Endometrial microvascular endothelial cells (primary cell): Measurements from ENCODE around the gene FARS2. TPM values are rescaled to one million over a fixed set of nuclear protein-coding genes. Genes with fewer than 3 reads are reported as not detected.
"Not testable (repeated sequence)": the region's sequence is repeated elsewhere in the genome, so short reads cannot be mapped to it uniquely, and the experiment has no call there.

Experiments used
- in situ Hi-C: cut with HindIII; loops from 2 replicates; pipeline ENCODE4 v1.10.0; 2017; ENCODE audit warnings: low sequenced_read_pairs, low pct_unique_long_range_greater_than_20kb; ENCODE audit errors: inconsistent ontology term
- total RNA-seq: library from RNA; depleted of rRNA; stranded (reverse); fragments of >200 nt; gene quantifications from one replicate; pipeline ENCODE4 v1.2.3, GENCODE V29; 2015; ENCODE audit errors: inconsistent ontology term

FARS2 gene
- total RNA-seq, 1 donor from 2014 or later, result 18.2 TPM

DNA sequence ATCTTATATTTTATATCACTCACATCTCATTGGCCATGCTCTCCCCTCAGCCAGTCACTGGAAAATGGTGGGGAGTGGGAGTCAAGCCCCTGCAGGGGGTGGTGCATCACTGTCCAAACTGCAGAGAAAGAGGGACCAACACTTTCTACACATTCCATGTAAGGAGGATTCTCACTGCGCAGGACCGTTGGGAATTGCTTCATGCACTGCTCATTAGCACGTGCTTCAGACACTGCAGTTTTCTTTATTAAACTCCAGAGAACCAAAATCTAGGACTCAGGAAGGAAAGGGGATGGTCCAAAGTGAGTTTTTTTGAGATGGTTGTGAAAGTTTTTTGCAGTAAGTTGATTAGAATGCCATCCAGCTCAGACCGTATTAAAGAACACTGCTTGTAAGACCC lies 269.8 kb downstream of the FARS2 start:
- in situ Hi-C loops, result no loop called here

DNA sequence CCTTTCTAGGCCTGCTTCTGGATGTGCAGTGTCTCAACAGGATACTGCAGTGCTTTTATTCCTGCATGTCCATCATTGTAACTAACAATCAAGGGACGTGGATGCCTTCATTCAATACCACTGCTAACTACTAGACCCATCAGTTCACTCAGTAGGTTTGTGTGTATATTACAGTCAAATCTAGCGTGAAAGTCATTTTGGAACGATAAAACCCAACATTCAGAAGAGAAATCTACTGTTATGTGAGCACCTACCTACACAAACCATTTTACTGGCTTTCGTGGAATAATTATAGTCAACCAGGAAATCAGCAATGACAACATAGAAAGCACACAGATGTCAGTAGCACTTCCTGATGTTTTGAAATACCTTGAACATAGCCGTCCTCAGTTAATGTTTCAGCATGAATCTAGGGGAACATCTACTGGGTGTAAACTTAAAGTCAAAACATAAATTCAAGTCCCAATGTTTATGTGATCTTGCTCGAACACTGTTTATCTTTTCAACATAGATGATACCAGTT lies 270.6 kb downstream of the FARS2 start:
- in situ Hi-C loops, result no loop called here

DNA sequence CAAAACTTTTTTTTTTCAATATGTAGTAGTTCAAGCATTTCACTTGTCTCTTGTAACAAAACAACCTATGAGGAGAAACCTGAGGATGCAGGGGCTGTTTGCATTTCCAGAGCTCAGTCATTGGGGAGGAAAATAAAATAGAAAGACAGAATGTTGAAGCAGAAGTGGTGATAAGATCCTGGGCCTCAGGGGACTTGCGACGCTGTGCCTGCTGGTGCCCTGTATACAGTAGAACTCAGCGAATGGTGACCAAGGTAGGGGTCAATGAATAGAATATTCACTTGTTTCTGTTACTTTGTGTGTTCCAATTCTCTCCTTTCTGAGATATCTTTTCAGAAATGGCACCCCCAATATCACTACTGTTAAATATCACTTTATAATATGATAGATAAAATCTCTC lies 271.6 kb downstream of the FARS2 start:
- in situ Hi-C loops, result no loop called here

DNA sequence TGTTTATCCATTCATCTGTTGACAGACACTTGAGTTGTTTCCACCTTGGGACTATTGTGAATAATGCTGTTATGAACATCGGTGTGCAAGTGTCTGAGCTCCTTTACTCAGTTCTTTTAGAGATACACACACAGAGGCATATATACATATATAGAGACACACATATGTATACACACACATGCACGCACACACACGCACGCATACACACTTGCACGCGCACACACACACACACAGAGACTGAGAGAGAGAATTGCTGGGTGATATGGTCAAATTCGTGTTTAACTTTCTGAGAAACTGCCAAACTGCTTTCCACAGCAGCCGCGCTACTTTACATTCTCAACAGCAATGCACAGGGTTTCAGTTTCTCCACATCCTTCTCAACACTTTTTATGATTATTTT lies 273.3 kb downstream of the FARS2 start:
- in situ Hi-C loops, result no loop called here

DNA sequence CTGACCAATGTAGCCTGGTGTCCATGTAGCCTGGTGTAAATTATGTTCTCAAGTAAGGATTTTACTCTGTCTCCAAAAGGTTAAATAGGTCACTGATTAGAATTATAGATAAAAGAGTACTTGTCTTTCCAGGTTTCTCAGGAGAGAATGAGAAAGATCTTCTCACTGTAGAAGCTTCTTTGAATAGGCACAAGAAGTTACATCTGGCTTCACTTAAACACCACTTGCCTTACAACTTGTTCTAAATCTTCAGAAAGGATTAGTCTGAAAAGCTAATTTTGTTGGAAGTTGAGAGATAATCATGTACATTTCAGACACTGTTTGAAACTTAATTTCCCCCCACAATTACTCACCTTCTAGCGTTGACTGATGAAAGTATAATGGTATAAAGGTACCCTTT lies 275.3 kb downstream of the FARS2 start:
- in situ Hi-C loops, result no loop called here

DNA sequence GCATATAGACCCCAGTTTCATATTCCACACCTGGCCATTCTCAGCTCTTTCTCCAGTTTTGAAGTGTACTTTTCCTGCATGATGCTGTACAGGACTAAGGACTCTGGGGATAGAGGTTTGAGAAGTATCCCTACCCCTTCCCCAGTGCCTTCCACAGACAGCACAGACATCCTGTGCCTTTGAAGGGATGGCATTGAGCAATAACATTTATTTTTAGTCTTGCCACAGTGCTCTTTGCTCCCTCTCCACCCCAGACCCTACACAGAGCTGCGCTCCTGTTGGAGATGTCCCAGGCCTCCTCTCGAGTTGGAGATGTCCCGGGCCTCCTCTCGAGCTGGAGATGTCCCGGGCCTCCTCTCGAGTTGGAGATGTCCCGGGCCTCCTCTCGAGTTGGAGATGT lies 275.8 kb downstream of the FARS2 start:
- in situ Hi-C loops, result no loop called here

DNA sequence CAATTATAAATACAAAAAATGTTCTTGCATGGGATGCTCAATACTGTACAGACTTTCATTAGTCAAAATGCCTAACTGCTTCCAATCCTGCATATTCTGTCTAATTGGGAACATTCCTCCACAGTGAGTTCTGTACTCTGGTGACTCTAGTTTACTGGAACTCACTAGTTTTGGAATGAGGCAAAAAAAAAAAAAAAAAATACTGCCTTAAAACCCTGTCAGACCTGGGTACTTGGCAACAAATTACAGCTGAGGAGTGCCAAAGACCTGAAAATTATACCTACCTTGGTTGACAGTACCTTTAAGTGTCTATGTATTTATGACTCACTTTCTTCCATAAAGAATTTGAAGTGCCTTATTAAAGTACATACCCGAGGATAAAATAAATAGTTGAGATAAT lies 276.7 kb downstream of the FARS2 start:
- in situ Hi-C loops, result no loop called here

DNA sequence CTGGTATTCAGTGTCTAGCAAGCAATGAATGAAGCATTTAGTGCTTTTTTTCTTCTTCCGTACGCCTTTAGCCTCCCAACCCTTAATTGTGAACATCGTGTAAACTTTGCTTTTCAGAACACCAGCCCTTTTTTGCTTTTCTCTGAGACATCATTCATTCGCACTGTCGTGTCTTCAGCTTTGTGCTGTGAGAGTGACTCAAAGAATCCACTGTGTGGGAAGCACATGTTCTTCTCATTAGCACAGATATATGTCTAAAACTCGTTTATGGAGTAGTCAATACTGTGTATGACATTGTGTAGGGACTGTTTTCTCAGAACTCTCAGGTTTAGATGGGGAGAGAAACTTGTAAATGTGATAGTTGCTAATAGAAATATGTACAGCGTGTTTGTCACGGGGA lies 279.1 kb downstream of the FARS2 start:
- in situ Hi-C loops, result no loop called here

DNA sequence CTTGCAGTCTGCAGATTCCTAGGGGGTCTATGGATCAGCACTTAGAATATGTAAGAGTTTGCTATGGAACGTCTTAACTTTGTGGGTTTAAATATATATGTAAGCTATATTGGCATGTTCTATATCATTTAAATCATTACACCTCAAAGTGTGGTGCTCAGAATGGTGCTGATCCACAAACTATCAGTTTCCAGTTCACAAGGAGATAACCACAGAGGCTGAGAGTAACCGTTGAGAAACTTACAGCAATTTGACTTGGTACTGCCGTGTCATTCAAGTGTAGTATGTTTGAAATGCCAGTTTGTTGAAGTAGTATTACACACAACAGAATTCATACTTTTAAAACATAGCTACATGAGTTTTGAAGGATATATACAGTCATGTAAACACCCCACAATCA lies 279.7 kb downstream of the FARS2 start:
- in situ Hi-C loops, result no loop called here

DNA sequence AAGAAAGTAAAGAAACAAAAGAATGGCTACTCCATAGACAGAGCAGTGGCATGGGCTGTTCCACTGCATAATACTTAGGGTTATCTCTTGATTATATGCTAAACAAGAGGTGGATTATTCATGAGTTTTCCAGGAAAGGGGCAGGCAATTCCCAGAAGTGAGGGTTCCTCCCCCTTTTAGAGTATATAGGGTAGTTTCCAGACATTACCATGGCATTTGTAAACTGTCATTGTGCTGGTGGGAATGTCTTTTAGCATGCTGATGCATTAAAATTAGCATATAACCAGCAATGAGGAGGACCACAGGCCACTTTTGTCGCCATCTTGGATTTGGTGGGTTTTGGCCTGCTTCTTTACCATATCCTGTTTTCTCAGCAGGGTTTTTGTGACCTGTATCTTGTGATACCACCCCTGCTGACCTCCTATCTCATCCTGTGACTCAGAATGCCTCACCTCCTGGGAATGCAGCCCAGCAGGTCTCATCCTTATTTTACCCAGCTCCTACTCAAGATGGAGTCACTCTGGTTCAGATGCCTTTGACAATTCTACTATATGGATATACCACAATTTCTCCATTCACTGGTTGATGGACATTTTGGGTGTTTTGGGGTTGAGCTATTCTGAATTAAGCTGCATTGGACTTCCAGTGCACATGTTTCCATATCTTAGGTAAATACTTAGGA lies 280.6 kb downstream of the FARS2 start:
- in situ Hi-C loops, result no loop called here

DNA sequence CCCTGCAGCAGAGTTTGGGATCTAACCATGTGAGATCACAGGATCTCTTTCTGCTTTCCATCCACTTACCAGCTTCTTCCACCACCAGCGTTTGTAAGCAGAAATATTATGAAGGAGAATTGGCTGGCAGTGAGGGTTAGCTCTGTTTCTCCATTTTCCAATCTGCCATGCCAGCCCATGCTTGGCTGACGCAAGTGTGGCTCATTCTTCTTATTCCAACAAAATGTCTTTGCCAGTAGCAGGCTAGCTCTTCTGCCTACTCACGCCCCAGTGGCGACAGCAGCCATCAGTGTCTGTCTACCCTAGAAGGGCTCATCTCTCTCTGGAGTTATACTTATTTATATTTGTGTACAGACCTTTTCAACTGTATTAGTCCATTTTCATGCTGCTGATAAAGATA lies 286.2 kb downstream of the FARS2 start:
- in situ Hi-C loops, result no loop called here

DNA sequence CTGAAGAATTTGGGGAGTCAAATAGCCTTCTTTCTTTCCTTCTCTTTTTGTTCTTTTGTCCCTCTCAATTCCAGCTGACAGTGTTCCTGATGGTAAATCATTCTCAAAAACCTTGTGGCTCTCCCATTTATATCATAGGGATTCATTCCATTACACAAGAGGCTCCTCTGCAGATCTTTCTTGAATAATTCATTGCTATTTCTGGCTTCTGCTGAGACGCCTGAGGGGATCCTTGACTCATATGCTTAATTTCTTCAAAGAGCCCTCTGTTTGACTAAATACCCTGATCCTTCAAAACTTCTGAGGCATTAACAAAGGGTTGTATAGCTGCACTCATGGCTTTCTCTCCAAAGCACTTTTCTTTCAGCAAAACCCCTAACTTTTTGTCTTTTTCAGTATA lies 289.3 kb downstream of the FARS2 start:
- in situ Hi-C loops, result no loop called here

DNA sequence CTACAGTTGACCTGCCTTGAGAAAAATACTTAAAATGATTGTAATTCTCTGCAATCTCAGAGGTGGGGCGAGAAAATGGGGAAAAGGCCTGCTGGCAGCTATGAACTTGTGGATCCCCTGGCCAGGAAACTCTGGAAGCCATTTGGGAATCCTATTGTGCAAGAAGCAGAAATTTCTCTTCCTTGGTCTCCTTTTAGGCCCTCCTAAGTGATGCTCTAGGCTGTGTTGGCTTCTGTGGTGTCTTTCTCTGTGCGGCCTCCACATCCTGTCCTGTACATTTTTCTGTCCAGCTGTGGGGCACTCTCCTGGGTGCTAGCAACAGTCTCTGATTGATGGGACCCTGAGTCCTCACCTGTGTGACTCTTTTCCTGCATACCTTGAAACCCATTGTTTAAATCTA lies 290.9 kb downstream of the FARS2 start:
- in situ Hi-C loops, result no loop called here

DNA sequence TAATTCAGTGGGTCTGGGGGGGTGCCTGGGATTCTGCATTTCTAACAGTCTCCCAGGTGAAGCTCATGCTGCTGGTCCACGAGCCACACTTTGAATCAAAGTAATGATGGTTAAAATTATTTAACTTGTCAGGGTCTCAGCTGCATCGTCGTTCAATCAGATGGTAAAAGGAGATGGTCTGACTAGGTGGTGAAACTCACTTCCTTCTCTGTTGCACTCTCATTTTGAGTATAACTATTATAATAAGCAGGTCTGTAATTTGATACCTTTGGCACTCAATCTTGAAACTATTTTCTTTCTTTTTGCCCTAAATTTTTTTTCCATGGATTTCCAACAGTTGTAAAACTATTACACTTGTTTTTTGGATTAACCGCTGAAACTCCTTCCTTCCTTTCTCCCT lies 292.5 kb downstream of the FARS2 start:
- in situ Hi-C loops, result no loop called here

DNA sequence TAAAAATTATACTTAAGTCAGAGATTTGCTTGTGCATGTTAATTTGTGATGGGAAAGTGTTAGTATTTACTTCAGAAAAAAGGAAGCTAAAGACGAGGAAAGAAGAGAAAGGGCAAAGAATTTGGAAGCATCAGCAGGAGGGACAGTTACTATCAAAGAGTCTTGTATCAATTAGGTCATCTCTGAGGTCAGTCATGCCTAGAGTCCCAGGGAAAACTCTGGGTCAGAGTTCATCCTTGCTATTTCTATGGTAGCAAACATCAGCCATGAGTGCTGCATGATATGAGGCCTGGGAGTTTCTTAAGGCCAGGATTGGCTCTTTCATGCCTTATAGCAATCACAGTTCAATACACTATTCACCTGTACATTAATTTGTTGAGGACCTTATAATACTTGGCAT lies 292.9 kb downstream of the FARS2 start:
- in situ Hi-C loops, result no loop called here

DNA sequence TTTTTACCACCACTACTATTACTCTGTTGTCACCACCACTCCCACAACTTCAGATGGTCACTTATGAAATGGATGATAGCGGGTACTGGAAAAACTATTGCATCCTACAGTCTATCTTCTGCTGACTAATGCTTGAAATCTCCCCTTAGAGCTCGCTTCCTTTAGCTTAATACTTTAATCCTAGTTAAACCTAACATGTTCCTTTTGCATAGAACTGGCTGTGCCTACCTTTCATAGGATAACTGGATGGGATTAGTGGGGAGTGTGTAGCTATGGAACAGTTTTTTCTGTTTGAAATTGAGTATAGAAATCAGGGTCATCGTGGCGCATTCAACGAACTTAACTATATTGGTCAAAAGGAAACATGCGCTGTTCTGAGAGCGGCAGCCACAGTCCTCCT lies 294.7 kb downstream of the FARS2 start:
- in situ Hi-C loops, result no loop called here

DNA sequence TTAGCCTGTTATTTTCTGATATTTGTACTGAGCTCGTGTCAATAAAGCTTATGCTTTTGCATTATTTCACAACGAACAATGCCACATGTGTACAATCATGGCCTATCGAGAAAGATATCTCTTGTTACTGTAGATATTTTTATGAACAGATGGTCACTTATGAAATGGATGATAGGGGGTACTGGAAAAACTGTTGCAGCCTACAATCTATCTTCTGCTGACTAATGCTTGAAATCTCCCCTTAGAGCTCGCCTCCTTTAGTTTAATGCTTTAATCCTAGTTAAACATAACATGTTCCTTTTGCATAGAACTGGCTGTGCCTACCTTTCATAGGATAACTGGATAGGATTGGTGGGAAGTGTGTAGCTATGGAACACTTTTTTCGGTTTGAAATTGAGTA lies 296.2 kb downstream of the FARS2 start:
- in situ Hi-C loops, result no loop called here

DNA sequence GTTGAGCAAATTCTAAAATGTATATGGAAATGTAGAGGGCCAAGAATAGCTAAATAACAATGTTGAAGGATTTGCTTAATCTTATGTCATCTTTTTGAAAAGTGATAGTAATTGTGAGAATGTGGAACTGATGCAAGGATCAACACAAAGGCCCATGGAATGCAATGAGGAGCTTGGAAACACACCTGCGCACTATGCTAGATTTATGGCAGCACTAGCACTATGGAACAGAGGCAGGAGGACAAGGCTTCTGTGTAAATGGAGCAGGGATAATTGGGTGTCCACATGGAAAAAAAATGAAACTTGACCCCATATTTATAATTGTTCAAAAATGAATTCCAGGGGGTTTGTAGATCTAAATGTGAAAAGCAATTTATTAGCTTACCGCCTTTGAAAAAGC lies 298.3 kb downstream of the FARS2 start:
- in situ Hi-C loops, result no loop called here

DNA sequence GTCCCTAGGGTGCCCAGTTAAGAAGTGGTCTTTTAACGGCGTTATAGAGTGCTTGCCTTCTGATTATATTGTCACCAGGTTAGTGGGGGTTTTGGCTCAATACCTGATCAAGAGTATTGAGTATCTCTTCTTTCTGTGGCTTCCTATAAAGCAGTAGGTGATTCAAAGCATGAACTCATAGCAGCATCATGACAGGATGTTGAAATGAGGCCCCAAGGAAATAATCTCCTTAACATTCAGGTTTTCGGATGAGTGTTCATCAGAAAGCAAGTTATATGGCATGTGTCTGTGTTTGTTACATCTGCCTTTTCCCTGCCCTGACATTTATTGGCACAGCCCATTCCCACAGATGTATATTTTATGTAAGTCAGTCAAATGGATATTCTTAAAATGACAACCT lies 301.0 kb downstream of the FARS2 start:
- in situ Hi-C loops, result no loop called here

DNA sequence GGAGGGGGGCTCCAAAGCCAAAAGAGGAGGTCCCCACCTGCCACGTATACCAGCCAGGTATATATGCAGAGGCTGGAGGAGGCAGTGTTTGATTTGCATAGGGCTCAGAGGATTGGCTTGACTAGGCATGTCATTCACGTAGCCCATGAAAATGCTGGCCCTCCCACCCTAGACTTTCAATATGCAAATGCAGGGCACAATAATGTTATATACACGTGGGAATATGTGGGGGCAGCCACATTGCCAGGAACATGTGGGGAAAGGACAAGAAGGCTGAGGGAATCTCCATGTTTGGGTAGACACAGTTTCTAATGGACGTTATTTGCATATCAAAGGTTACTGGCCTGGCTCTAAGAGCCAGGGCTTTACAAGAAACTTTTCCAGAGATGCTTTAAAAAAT lies 301.8 kb downstream of the FARS2 start:
- in situ Hi-C loops, result no loop called here

DNA sequence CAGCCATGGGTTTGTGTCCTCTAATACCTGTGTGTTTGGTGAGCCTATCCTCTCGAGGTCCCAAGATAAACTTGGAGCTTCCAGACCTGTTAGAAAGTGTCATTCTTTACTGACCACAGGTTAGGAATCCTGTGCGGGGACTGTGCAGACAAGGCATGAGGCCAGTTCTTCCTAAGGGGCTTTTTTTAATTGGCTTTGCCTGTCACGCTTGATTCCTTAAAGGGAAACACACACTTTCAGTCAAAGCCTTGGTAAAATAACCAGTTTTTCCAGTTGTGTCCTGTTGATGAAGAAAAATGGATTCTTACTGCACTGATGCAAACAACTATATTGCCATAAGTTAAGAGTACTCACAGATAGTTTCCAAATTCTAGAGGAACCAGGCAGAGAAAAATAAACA lies 303.4 kb downstream of the FARS2 start:
- in situ Hi-C loops, result not testable (repeated sequence)
